Right renal cortex interstitium (tissue), 3 donors: ENCODE data around the gene MCMBP. TPM values are rescaled to one million over a fixed set of nuclear protein-coding genes. Genes with fewer than 3 reads are reported as not detected.
"Not testable (repeated sequence)": the region's sequence is repeated elsewhere in the genome, so short reads cannot be mapped to it uniquely, and the experiment has no call there.

Experiments used
- DNase-seq, 3 donors: peaks; one replicate each; pipeline ENCODE4 v3.0.0-alpha.2; 2013; ENCODE audit warnings: low read depth in 3 of 3, low spot score in 2 of 3
- polyA plus RNA-seq, 3 donors: library from polyadenylated mRNA; unstranded; fragments of 120-200 nt; gene quantifications; one replicate each; pipeline ENCODE4 v1.2.1, GENCODE V29; 2013; ENCODE audit not compliant: insufficient read length in 3 of 3

The MCMBP gene
- polyA plus RNA-seq, 3 donors, result 66.7 to 69.4 (median 69.1) TPM

DNA sequence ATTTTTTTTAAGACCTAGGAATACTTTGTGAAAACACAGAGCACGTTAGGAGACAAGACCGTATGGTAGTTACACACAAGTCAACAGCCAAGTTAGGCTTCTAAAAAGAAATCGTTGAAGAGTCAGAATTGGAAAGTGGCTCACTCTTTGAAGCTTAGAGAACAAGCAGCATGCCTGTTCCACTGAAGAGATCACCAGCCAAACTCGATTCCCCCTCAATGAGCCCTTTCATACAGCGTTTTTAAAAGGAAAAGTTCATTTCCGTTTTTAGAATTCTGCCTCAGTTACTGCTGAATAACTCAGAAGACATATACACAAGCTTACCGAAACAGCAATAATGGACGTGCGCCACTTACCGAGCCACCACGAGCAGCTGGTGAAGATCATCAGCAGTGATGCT is 41.0 kb downstream of the MCMBP start:
- no peak for DNase-seq

DNA sequence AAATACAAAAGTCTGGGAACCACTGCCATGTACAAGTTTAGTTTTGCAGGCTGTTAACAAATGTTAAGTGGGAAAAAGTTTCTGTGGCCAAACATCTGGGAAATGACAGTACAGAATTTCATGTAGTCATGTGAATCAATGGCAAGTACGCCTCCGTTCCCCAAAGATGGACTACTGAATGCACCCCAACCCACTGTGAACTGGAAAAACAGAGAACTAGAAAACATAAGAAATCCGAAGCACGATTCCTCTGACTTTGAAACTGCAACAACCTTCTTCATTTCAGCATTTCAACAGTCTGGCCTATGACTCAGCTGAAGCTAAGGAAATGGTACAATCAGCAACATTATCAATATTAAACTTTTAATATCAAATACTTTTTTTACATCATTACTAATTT is 41.8 kb downstream of the MCMBP start:
- no peak for DNase-seq

DNA sequence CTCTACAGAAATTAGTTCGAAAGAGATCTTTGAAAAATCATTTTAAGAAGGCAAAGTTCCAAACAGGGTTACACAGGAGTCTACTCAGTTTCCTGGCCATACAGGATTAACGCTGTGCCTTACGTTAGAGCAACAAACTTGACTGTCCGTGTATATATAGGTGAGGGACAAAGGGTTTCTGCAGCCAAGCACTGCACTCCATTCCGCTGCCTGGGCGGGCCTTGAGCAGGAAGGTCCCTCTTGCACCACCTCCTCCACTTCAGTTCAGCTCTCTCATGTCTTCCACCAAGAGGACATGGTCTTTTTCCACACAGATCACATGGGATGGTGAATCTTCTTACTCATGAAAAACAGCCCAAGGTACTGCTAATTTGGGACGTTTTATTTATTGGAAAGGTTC is 43.2 kb downstream of the MCMBP start:
- no peak for DNase-seq

DNA sequence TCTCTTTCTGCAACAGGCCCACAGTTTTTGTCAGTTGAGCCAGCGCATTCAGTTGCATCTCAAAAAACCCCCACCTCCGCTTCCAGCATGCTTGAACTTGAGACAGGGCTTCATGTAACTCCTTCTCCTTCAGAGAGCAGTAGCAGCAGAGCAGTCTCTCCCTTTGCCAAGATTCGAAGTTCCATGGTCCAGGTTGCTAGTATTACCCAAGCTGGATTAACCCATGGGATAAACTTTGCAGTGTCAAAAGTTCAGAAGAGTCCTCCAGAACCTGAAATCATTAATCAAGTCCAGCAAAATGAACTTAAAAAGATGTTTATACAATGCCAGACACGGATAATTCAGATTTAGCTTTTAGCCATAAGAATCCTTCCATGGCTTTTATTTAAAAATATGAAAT is 45.2 kb downstream of the MCMBP start:
- no peak for DNase-seq

DNA sequence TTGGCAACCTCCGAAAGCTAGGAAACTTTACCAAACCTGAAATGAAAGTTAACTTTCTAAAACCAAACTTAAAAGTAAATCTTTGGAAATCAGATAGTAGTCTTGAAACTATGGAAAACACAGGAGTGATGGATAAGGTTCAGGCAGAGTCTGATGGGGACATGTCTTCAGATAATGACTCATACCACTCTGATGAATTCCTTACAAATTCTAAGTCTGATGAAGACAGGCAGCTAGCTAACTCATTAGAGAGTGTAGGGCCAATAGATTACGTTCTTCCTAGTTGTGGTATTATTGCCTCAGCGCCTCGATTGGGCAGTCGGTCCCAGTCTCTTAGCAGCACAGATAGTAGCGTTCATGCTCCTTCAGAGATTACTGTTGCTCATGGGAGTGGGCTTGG is 45.9 kb downstream of the MCMBP start:
- DNase-seq, result no peak

DNA sequence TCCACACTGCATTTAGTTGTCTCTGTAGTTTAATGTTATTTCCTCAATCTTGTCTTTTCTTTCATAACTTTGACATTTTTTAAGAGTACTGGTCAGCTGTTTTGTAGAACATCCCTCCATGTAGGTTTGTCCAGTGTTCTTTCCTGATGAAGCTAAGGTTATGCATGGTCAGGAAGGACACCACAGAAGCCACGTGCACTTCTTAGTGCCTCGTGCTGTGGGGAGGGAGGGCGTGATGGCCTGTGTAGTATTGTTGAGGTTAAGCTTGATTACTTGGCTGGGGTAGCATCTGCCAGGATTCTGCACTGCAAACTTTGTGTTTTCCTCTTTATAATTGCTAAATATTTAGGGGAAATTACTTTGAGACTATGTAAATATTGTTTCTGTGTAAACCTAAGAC is 48.3 kb downstream of the MCMBP start:
- DNase-seq, result no peak

DNA sequence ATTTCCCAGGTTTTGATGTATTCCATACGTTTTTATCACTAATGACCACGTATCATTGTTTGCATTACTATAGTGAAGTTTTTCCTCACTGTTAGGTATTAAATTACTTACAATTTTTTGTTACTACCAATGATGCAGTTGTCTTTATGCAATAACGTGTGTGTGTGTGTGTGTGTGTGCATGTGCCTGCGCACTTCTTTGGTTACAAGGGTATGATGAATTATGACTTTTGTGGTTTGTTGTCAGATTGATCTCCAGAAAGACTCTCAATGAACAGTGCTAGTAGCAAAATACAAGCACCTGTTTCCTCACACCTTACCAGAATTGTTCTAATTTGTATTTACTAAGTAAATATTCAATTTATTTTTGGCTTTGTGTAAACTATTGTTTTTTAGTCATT is 51.5 kb downstream of the MCMBP start:
- DNase-seq, result no peak

DNA sequence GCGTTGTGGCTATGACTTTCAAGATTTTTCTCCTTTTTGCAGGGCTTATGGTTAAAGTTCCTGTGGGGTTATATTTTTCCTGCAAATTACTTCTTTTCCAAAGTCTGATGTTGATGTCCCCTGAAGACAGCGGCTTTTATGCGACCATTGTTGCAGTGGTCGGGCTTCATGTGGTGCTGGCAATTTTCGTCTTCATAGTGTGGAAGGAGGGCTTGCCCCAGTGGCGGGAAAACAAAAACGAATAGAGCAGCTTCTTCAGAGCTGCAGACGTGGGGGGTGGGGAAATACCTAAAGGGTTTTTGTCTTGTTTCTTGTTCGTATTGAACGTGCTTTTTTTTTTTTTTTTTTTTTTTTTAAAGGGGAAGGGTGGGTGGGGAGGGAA is 53.8 kb downstream of the MCMBP start:
- peak; percentile 6 to 10 (median 7) for DNase-seq

DNA sequence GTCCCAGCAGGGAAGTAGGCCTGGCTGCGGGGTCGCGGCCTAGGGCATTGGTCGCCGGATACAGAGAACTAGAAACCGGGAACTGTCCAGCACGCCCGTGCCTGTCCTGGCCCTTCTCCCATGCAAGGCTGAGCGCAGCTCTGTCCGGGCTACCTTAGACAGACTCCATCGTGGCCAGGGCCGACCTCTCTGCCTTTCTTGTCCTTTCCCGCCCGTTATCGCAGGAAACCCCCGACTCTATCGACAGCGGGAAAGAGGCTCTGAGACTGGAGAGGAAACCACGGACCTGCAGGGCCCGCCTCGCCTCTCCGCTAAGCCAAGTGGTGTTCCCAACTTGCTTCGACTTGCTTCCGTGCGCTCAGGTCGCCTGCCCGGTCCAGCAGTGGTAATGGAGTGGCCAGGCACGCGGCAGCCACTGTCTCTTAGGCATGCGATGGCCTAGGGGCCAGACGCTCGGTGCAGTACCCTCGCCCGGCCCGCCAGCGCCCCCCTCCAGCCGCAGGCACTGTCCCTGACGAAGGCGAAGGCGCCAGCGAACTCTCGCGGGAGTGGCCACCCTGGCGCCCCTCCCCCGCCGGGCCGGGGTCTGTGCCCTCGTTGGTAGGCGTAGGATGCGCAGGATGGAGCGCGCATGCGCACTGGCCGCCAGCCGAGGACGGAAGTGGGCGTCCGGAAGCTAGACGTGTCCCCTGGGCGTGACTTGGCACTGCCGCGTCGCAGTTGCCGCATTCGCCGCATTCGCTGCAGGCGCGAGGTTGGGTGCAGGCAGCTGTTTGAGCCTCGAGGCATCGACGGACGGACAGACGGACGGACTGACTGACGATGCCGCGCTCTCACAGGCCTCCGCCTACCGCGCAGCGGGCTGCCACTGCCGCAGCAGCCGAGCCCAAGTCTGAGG is 54.4 kb downstream of the MCMBP start:
- DNase-seq, result peak; percentile 50 to 71 (median 68)

DNA sequence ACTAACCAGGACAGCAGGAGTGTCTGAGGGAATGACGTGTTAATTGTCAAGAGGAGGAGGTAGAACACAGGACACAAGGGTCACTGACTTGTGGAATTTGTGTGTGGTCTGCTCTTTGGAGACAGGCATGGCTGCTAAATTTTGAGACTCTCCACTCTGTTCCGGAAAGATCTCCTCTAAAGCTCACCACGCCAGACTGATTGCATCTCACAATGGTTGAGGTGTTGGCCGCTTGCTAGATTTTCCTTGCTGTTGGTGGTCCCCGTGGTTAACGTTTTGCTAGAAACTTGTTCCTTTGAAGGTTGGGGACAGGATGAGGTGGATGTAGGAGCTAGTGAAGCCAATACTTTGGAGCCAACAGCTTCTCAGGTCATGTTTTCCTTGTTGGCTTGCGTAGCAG is 57.0 kb downstream of the MCMBP start:
- no peak for DNase-seq

DNA sequence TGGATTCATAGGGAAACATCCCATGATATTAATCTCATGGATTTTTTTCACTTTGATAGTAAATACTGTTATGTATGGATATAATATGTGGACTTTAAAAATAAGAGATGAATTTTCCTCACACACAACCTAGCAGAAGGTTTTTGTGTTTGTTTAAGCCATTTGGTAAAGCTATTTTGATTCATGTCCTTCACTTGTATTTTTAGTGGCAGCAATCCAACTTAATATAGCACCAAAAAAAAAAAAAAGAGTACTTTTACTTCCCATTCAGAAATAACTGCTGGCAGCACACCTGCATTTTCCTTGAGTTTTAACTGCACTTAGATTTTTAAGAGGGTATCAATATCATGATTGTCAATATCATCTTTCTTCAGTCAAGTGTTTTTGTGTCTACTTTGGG is 60.0 kb downstream of the MCMBP start:
- no peak for DNase-seq

DNA sequence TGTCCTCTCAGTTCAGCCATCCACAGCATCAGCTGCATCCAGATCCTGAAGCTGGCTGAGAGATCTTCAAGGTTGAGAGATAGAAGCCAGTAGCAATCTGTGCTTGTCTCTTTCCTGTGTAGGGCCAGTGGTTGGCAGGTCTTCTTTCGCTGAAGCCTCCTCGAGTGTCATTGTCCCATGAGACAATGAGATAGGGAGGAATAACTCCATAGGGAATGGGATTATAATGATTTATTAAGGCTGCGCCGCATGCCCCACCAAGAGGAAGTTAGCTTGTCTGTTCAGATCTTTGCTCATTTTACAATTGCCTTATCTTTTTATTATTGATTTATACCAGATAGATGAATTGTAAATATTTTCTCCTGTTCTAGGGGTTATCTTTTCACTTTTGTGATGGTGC is 61.5 kb downstream of the MCMBP start:
- DNase-seq, result no peak

DNA sequence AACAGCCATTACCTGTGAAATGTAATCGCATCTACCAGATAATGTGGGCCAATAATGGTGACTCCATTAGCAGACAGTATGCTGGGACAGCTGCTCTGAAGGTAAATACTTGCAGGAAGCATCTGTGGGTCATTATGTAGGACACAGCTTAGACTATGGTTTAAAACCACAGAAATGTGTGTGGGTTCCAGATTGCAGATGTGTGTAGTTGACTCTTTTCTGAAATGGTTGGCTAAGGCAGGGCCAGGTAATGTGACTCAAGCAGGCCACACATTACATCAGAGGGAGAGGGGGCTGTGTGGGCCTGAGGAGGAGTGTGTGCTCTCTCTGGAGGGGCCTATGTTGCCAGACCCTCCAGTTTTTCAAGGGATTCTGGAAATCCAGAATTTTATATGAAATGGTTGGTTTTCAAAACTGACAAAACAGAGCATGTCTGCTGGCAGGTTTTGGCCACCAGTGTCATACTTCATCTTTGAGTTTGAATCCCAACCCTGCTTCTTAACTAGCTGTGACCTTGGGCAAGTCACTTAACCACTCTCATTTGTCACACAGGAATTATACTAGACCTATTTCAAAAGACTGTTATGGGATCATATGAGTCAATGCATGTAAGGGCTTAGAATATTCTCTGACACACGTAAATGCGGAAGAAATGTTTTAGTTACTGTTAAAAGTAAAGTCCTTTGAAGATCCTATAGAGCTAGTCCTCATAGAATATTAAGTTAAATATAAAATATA is 64.5 kb downstream of the MCMBP start:
- DNase-seq, result no peak

DNA sequence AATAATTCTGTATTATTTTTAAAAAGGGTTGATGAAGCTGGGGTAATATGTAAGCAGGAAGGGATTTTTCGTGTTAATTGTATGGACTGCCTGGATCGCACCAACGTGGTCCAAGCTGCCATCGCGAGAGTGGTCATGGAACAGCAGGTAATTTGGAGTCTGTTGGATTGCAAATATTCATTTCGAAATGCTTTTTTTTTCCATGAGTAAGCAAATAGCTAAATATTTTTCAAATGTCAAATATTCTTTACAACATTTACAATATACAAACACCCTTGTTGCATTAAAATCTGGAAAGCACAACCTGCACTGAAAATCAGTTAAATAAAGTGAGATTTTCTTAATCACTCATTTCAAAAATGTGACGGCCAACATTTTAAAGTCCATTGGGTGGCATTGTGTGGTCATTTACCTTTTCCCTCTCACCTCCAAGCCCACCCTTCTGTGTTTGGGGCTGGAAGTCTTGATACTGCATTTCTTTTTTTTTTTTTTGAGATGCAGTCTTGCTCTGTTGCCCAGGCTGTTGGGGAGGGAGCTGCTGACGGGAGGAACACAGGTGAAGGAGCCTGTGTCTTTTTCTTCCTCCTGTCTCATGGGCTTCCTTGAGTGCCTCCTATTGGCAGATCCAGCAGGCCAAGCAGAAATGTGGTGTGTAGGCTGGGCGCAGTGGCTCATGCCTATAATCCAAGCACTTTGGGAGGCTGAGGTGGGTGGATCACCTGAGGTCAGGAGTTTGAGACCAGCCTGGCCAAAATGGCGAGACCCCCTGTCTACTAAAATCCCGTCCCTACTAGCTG is 66.1 kb downstream of the MCMBP start:
- DNase-seq, result no peak

DNA sequence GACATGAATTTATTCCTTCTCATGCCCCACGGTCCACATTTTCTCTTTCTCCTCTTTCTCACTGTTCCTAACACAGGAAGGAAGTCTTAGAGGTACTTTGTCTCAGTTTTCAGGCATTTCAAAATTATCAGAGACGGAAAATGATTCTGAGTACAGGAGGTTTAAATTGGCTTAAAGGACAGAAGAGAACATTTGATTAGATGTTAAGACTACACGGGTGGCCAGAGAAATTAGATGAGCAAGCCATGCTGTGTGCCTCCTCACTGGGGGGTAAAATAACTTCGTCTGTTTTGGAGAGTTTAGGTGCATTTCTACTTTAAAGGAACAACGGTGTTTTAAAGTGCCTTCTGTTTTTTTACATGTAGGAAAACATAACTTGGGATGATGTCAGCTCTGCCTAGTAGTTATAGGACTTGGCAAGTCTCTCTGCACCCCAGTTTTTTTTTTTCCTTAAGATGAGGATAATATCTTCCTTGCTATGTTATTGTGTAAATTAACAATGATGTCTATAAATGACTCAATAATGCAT is 66.9 kb downstream of the MCMBP start:
- no peak for DNase-seq

DNA sequence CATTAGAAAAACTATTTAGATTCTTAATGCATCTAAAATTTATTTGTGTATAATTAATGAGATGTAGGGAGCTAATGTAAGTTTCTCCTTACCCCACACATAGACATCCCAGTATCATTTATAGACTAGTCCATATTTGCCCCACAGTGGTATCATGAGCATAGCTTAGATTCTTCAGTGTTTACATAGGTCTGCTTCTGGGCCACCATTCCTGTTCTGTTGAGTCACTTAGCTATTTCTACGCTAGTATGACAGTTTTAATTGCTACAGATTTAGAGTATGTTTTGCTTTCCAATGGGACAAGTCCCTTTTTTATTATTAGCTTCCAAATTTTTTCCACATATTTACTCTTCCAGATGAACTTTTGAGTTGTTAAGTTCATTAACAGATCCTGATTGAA is 69.4 kb downstream of the MCMBP start:
- DNase-seq, result no peak

DNA sequence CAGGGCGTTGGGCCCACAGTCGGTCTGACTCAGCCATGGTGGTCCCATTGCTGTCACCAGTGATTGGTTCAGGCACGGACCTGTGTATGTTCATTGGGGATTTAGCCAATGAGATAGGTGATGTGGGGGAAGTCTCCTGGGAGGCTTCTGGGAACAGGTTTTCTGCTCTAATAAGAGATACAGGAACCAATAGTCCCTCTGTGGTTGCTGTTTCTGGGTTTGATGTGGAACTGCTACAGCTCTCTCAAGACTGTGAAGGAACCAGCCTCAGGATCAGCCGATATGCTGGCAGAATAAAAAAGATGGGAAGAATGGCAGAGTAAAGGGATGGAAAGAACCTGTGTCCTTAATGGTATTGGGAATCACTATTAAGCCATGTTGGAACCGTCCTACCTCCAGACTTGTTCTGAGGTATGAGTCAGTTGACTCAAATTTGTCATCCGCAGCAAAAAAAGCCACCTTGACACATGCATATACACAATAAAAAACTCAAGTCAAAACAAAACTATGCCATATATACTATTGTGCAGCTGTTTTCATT is 70.6 kb downstream of the MCMBP start:
- DNase-seq, result no peak

DNA sequence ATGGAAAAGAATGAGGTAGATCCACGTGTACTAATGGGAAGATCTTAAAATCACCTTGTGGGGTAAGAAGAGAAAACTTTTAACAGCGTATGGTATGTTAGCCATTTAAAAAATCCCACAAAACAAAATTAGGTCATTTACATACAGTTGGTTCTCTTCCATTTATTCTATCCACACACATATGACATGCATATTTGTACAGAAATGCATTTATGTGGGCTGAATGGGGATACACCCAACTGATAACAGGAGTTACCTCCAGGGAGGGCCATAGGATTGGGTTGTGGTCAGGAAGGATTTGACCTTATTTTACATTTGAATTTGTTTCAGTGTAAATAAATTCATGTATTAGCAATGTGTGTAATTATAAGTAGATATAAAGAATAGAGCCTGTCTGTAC is 71.5 kb downstream of the MCMBP start:
- no peak for DNase-seq

DNA sequence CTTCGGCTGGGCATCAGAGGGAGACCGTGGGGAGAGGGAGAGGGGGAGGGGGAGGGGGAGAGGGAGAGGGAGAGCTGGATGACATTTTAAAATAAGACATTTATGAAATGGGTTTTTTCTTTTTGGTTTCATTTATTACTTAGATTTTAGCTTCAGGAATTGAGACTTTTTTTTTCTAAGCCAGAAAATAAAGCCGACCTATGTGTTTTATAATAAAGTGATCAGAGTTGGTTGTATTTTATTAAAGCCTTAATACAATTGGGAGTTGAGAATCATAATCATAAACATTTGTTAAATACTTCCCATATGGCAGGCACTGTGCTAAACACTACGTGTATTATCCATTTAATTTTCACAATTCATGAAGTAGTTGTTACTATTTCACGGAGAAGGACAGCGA is 76.6 kb downstream of the MCMBP start:
- DNase-seq, result no peak

DNA sequence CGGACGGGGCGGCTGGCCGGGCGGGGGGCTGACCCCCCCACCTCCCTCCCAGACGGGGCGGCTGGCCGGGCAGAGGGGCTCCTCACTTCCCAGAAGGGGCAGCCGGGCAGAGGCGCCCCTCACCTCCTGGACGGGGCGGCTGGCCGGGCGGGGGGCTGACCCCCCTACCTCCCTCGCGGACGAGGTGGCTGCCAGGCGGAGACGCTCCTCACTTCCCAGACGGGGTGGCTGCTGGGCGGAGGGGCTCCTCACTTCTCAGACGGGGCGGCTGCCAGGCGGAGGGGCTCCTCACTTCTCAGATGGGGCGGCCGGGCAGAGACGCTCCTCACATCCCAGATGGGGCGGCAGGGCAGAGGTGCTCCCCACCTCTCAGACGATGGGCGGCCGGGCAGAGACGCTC is 77.5 kb downstream of the MCMBP start:
- DNase-seq, result not testable (repeated sequence)
